T47D (cell line): Measurements from ENCODE around the gene TTC23.
"Not testable (repeated sequence)": the region's sequence is repeated elsewhere in the genome, so short reads cannot be mapped to it uniquely, and the experiment has no call there.

Experiments used
- DNase-seq, 2 experiments: peaks; one replicate each; pipeline versions ENCODE4 v3.0.0 to v3.0.0-alpha.2; 2011 to 2012; ENCODE audit warnings: low read depth in 1 of 2, low spot score in 1 of 2
- JUND ChIP-seq: IDR thresholded peaks from 2 replicates; pipeline ENCODE4 v1.6.1; 2012; ENCODE audit warnings: low read depth
- in situ Hi-C: cut with HindIII; loops from 2 replicates; pipeline ENCODE4 v1.10.0; 2016; ENCODE audit warnings: low sequenced_read_pairs, low pct_unique_long_range_greater_than_20kb

The TTC23 gene

GRCh38 chr15:99121691-99122410, 127.5 kb downstream of the TTC23 start:
- no peak for TF ChIP-seq JUND
- in situ Hi-C loops: no loop called here
- DNase-seq: no peak

GRCh38 chr15:99121207-99121606, 128.2 kb downstream of the TTC23 start:
- in situ Hi-C loops: no loop called here

GRCh38 chr15:99120050-99120777, 129.2 kb downstream of the TTC23 start:
- DNase-seq: no peak
- no peak for TF ChIP-seq JUND
- in situ Hi-C loops: no loop called here

More at GRCh38 chr15:99121207-99121606, 128.2 kb downstream of the TTC23 start:
- TF ChIP-seq JUND: no peak
- no peak for DNase-seq

- DNase-seq: no peak
- no peak for TF ChIP-seq JUND
- in situ Hi-C loops: no loop called here
Measured at GRCh38 chr15:99118801-99119546, 130.4 kb downstream of the TTC23 start.

- in situ Hi-C loops: no loop called here
- no peak for DNase-seq
- TF ChIP-seq JUND: no peak
Measured at GRCh38 chr15:99118258-99118632, 131.1 kb downstream of the TTC23 start.

- no peak for TF ChIP-seq JUND
- in situ Hi-C loops: no loop called here
- no peak for DNase-seq
Measured at GRCh38 chr15:99117563-99118257, 131.7 kb downstream of the TTC23 start.

- no peak for TF ChIP-seq JUND
- in situ Hi-C loops: no loop called here
- DNase-seq: no peak
Measured at GRCh38 chr15:99117111-99117510, 132.3 kb downstream of the TTC23 start.

GRCh38 chr15:99115300-99116215, 133.8 kb downstream of the TTC23 start:
- TF ChIP-seq JUND: no peak
- in situ Hi-C loops: no loop called here

GRCh38 chr15:99114511-99115299, 134.7 kb downstream of the TTC23 start:
- DNase-seq: no peak
- in situ Hi-C loops: no loop called here
- no peak for TF ChIP-seq JUND

More at GRCh38 chr15:99115300-99116215, 133.8 kb downstream of the TTC23 start:
- DNase-seq: no peak

GRCh38 chr15:99113547-99114271, 135.7 kb downstream of the TTC23 start:
- in situ Hi-C loops: no loop called here
- no peak for TF ChIP-seq JUND
- no peak for DNase-seq

- in situ Hi-C loops, DNase-seq: not testable (repeated sequence)
Measured at GRCh38 chr15:99111641-99112040, 137.7 kb downstream of the TTC23 start.
